GM13976 (cell line): ENCODE measurements around the gene C8B.

Source experiments
- DNase-seq: peaks from one replicate; pipeline ENCODE4 v3.0.0; 2012; ENCODE audit warnings: low spot score
- CTCF ChIP-seq: IDR thresholded peaks from 2 replicates; pipeline ENCODE4 v1.5.1; 2012; ENCODE audit warnings: borderline replicate concordance, mild to moderate bottlenecking; ENCODE audit not compliant: insufficient read depth; ENCODE audit errors: extremely low read depth, missing control alignments, control extremely low read depth
- in situ Hi-C: fragments of 300-500 bp; cut with MboI; formaldehyde crosslinking; loops from one replicate; pipeline ENCODE4 v1.12.0; 2022; ENCODE audit warnings: low sequenced_read_pairs, mixed read lengths, inconsistent platforms; ENCODE audit not compliant: unreplicated experiment

C8B gene

GRCh38 chr1:56912325-56912724, 53.5 kb downstream of the C8B start:
- in situ Hi-C loops: no loop called here
- no peak for TF ChIP-seq CTCF
- no peak for DNase-seq

- TF ChIP-seq CTCF: no peak
- in situ Hi-C loops: no loop called here
- no peak for DNase-seq
Measured at GRCh38 chr1:56911098-56911938, 54.5 kb downstream of the C8B start.

GRCh38 chr1:56910441-56910985, 55.3 kb downstream of the C8B start:
- no peak for TF ChIP-seq CTCF
- in situ Hi-C loops: no loop called here
- DNase-seq: no peak

GRCh38 chr1:56908619-56909221, 57.1 kb downstream of the C8B start:
- in situ Hi-C loops: no loop called here
- DNase-seq: no peak
- TF ChIP-seq CTCF: no peak

- no peak for DNase-seq
- in situ Hi-C loops: no loop called here
- no peak for TF ChIP-seq CTCF
Measured at GRCh38 chr1:56905667-56906066, 60.1 kb downstream of the C8B start.

- DNase-seq: no peak
- in situ Hi-C loops: no loop called here
- no peak for TF ChIP-seq CTCF
Measured at GRCh38 chr1:56904663-56905397, 61.0 kb downstream of the C8B start.
